Osteoblast (primary cell): ENCODE measurements around the gene EFNA2. TPM values are rescaled to one million over a fixed set of nuclear protein-coding genes. Genes with fewer than 3 reads are reported as not detected.

Experiments
- DNase-seq: peaks from one replicate; pipeline ENCODE4 v3.0.0; 2011; ENCODE audit warnings: low spot score, mixed read lengths; ENCODE audit not compliant: insufficient read length; ENCODE audit errors: missing footprints
- H2AFZ ChIP-seq: 2 replicates; pipeline ENCODE4 v1.6.0; 2011; ENCODE audit warnings: mild to moderate bottlenecking, low read length
- H3K27ac ChIP-seq: 2 replicates; pipeline ENCODE4 v1.5.1; 2011; ENCODE audit warnings: mild to moderate bottlenecking, low read depth, low read length, moderate library complexity
- H3K27me3 ChIP-seq: 2 replicates; pipeline ENCODE4 v1.6.0; 2012; ENCODE audit warnings: mild to moderate bottlenecking, control low read depth, inconsistent platforms, low read length, moderate library complexity; ENCODE audit not compliant: insufficient read depth
- H3K36me3 ChIP-seq: 2 replicates; pipeline ENCODE4 v1.5.1; 2011; ENCODE audit warnings: mild to moderate bottlenecking, low read length, control low read depth, moderate library complexity; ENCODE audit not compliant: insufficient read depth
- H3K4me1 ChIP-seq: 2 replicates; pipeline ENCODE4 v1.5.1; 2011; ENCODE audit warnings: mild to moderate bottlenecking, low read length, control low read depth, moderate library complexity; ENCODE audit not compliant: insufficient read depth
- H3K4me2 ChIP-seq: 2 replicates; pipeline ENCODE4 v1.6.0; 2011; ENCODE audit warnings: mild to moderate bottlenecking, low read length; ENCODE audit not compliant: insufficient read depth
- H3K4me3 ChIP-seq: fragments of 200-600 bp; sonication (generic); 3 replicates; pipeline ENCODE4 v1.5.1; 2012; ENCODE audit warnings: mild to moderate bottlenecking, low read length, inconsistent platforms; ENCODE audit not compliant: insufficient read depth
- H3K79me2 ChIP-seq: 2 replicates; pipeline ENCODE4 v1.6.0; 2012; ENCODE audit warnings: mild to moderate bottlenecking, low read length, control low read depth, inconsistent platforms; ENCODE audit not compliant: insufficient read depth
- H3K9me3 ChIP-seq: 2 replicates; pipeline ENCODE4 v1.5.1; 2011; ENCODE audit warnings: low read depth, low read length, control low read depth
- H4K20me1 ChIP-seq: 2 replicates; pipeline ENCODE4 v1.6.0; 2012; ENCODE audit warnings: mild to moderate bottlenecking, low read length, control low read depth; ENCODE audit not compliant: insufficient read depth
- total RNA-seq: library from RNA; depleted of rRNA; stranded (reverse); fragments of >200 nt; gene quantifications from 2 replicates; pipeline ENCODE4 v1.2.3, GENCODE V29; 2012
- TF ChIP-seq, protein P1 (sequence below): IDR thresholded peaks from 2 replicates; pipeline ENCODE4 v1.5.1; 2011; ENCODE audit warnings: mild to moderate bottlenecking, low read depth, low read length, moderate library complexity; ENCODE audit errors: extremely low read depth

The EFNA2 gene
- total RNA-seq, 1 donor: not detected

DNA sequence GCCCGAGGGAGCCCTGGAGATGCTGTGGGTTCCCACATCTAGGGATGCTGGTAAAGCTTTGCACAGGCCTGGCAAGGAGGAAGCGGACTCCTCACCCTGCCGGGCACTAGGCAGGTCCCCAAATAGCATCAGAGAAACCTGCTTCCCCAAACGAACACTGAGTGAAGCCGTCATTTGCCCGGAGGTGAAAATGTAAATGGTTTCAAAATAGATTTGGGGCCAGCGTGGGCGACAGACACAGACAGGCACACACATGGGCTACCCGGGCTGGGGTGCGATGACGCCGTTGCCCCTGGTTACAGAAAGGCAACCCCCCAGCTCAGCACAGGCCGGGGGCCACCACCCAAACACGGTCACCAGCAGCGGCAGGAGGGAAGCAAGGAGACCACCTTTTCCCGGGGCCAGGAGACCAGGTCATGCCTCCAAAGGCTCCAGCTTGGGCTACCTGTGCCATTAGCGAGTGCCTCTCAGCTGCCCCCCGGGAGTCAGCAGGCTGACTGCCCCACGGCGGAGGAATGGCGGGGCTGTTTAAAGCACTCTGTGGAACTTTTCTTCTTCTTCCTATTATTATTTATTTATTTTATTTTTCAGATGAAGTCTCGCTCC, 50.5 kb downstream of the EFNA2 start:
- Histone ChIP-seq H3K27ac (no peak overlapping the region), H2AFZ (no peak overlapping the region), H4K20me1 (no peaks in the 10 kb centered on the region), H3K4me3 (no peak overlapping the region), H3K27me3 (peaks cover 6% of the 10 kb centered on the region), H3K36me3 (no peaks in the 10 kb centered on the region), H3K79me2 (no peaks in the 10 kb centered on the region), H3K4me2 (no peak overlapping the region), H3K9me3 (no peaks in the 10 kb centered on the region), H3K4me1 (no peaks in the 10 kb centered on the region)
- DNase-seq: no peak
- TF ChIP-seq, protein P1, sequence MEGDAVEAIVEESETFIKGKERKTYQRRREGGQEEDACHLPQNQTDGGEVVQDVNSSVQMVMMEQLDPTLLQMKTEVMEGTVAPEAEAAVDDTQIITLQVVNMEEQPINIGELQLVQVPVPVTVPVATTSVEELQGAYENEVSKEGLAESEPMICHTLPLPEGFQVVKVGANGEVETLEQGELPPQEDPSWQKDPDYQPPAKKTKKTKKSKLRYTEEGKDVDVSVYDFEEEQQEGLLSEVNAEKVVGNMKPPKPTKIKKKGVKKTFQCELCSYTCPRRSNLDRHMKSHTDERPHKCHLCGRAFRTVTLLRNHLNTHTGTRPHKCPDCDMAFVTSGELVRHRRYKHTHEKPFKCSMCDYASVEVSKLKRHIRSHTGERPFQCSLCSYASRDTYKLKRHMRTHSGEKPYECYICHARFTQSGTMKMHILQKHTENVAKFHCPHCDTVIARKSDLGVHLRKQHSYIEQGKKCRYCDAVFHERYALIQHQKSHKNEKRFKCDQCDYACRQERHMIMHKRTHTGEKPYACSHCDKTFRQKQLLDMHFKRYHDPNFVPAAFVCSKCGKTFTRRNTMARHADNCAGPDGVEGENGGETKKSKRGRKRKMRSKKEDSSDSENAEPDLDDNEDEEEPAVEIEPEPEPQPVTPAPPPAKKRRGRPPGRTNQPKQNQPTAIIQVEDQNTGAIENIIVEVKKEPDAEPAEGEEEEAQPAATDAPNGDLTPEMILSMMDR: no peak

DNA sequence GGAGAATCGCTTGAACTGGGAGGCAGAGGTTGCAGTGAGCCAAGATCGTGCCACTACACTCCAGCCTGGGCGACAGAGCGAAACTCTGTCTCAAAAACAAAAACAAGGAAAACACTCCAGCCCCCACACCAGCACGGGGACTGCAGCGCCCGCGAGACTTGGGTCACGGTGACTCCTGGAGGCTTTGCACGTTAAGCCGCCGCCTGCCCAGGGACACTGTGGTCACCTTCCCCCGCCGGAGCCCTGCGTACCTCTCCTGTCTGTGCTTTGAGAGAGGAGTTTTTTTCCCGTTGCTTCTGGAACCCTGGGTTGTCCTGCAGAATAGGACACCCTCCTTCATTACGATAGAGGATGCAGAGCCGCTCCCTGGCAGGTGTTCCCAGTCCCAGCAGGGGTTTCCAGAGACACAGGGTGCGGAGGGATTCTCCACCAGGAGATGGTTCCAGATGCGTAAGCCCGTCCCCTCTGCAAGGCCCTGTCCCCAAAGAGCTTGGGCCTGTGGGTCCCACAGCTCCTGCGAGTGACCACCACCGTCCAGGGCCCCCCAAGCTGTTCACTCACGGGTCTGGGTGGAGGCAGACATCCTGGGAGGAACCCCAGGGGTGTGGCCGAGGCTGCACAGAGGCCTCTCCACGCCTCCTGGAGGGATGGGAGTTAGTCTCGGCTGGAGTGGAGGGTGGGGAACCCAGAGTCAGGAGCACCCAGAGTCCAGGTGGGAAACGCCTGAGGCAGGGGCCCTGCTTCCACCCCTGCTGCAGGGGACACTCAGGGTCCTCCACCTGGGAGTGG, 55.2 kb downstream of the EFNA2 start:
- Histone ChIP-seq H4K20me1 (no peaks in the 10 kb centered on the region), H3K79me2 (no peaks in the 10 kb centered on the region), H3K4me2 (no peak overlapping the region), H2AFZ (no peak overlapping the region), H3K4me3 (no peak overlapping the region), H3K4me1 (no peaks in the 10 kb centered on the region), H3K9me3 (no peaks in the 10 kb centered on the region), H3K36me3 (no peaks in the 10 kb centered on the region), H3K27me3 (peaks cover 6% of the 10 kb centered on the region), H3K27ac (no peak overlapping the region)
- DNase-seq: no peak
- TF ChIP-seq, protein P1: no peak

DNA sequence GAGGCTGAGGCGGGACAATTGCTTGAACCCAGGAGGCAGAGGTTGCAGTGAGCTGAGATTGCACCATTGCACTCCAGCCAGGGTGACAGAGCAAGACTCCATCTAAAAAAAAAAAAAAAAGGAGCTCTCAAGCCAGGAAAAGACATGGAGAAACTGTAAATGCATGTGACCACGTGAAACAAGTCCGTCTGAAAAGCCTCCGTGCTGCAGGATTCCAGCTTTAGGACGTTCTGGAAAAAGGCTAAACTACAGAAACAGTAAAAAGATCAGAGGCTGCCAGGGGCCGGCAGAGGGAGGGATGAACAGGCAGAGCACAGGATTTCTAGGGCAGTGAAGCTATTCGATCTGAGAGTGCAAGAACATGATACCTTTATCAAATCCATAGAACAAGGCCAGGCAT, 57.4 kb downstream of the EFNA2 start:
- no peak overlapping the region for H3K4me3 ChIP-seq
- H3K4me2 ChIP-seq: no peak overlapping the region
- TF ChIP-seq, protein P1: no peak
- DNase-seq: no peak
- H3K27ac ChIP-seq: no peak overlapping the region
- no peaks in the 10 kb centered on the region for H3K9me3 ChIP-seq
- no peaks in the 10 kb centered on the region for H3K79me2 ChIP-seq
- no peaks in the 10 kb centered on the region for H3K4me1 ChIP-seq
- H3K27me3 ChIP-seq: peaks cover 6% of the 10 kb centered on the region
- H2AFZ ChIP-seq: no peak overlapping the region
- H4K20me1 ChIP-seq: no peaks in the 10 kb centered on the region
- no peaks in the 10 kb centered on the region for H3K36me3 ChIP-seq

DNA sequence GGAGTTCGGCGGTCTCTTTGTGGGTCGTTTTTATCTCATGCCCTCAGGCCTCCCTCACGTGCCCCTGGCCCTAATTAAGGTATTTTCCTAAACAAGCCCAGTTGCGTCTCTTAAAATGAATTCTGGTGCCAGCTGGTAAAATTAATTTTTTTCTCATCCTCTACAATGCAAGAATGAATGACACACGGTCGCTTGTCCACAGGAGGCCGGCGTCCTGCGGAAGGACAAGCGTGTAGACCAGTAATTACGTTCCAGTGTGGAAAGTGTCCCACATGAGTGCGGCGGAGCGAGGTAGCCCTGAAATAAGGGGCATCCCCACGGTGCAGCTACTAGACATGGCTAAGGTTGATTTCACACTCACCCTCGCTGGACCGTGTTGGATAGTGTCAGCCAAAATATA, 63.5 kb downstream of the EFNA2 start:
- no peaks in the 10 kb centered on the region for H3K4me1 ChIP-seq
- no peak overlapping the region for H3K27ac ChIP-seq
- TF ChIP-seq, protein P1: no peak

More for the DNA sequence above, 63.5 kb downstream of the EFNA2 start:
- no peak overlapping the region for H3K4me2 ChIP-seq
- H2AFZ ChIP-seq: no peak overlapping the region
- no peak for DNase-seq
- H3K4me3 ChIP-seq: no peak overlapping the region
- no peaks in the 10 kb centered on the region for H3K79me2 ChIP-seq
- H4K20me1 ChIP-seq: no peaks in the 10 kb centered on the region
- H3K9me3 ChIP-seq: no peaks in the 10 kb centered on the region
- no peaks in the 10 kb centered on the region for H3K27me3 ChIP-seq
- H3K36me3 ChIP-seq: no peaks in the 10 kb centered on the region
